A549 (cell line): Measurements from ENCODE around the gene EVX2. TPM values are rescaled to one million over a fixed set of nuclear protein-coding genes. Genes with fewer than 3 reads are reported as not detected.

Experiments
- ATAC-seq, 2 experiments: fragments of 200-7000 bp in 1 of 2; fragments of >200 bp in 1 of 2; cut with Nextera tagmentation in 1 of 2; cut with Tn5 transposase in 1 of 2; 3 replicates each; pipeline versions ENCODE4 v1.8.0 to v1.9.1; 2018 to 2020; ENCODE audit warnings: mild to moderate bottlenecking in 1 of 2, moderate library complexity in 1 of 2
- CTCF ChIA-PET: fragments of 300-600 bp; sonication (Branson Sonifier 250); formaldehyde crosslinking; extraction: SDS; loops from one replicate; lab custom pipeline; 2021; ENCODE audit warnings: antibody characterized with exemption, inconsistent platforms; lab: Yijun Ruan, JAX
- POLR2A ChIA-PET: fragments of 350-600 bp; formaldehyde crosslinking; extraction: SDS; loops from one replicate; lab custom pipeline; 2021; ENCODE audit warnings: antibody characterized with exemption, inconsistent platforms; lab: Yijun Ruan, JAX
- DNase-seq, 2 experiments: peaks; one replicate each; pipeline versions ENCODE4 v3.0.0 to v3.0.0-alpha.2; 2011 to 2016; ENCODE audit warnings: low read depth in 1 of 2, low spot score in 1 of 2
- FAIRE-seq: peaks from 2 replicates; lab custom pipeline; 2011; peaks lifted over from hg19 to GRCh38; lab: Jason Lieb, UNC
- H3K27ac ChIP-seq, 2 experiments: fragments of >200 bp; sonication (Bioruptor Twin); formaldehyde crosslinking; 3 replicates each; pipeline ENCODE4 v1.5.1; 2016 to 2017
- H3K4me1 ChIP-seq: fragments of >200 bp; sonication (Bioruptor Twin); formaldehyde crosslinking; 3 replicates; pipeline ENCODE4 v1.6.1; 2016
- H3K4me2 ChIP-seq: fragments of >200 bp; sonication (Bioruptor Twin); formaldehyde crosslinking; 3 replicates; pipeline ENCODE4 v1.6.1; 2016
- H3K4me3 ChIP-seq: fragments of >200 bp; sonication (Bioruptor Twin); formaldehyde crosslinking; 3 replicates; pipeline ENCODE4 v1.5.1; 2016
- H3K9me3 ChIP-seq: fragments of >200 bp; sonication (Bioruptor Twin); formaldehyde crosslinking; 3 replicates; pipeline ENCODE4 v1.6.1; 2016
- CHD4 ChIP-seq: fragments of 200-600 bp; sonication (generic); IDR thresholded peaks from 2 replicates; pipeline ENCODE4 v1.6.1; 2016; ENCODE audit warnings: antibody characterized with exemption, mild to moderate bottlenecking, borderline replicate concordance
- CTCF ChIP-seq: fragments of >200 bp; sonication (Bioruptor Twin); formaldehyde crosslinking; IDR thresholded peaks from 3 replicates; pipeline ENCODE4 v1.5.1; 2016
- ESRRA ChIP-seq: fragments of 150-350 bp; IDR thresholded peaks from 2 replicates; pipeline ENCODE4 v1.6.1; 2014; ENCODE audit warnings: mild to moderate bottlenecking, low read length, borderline replicate concordance
- FOSB ChIP-seq: fragments of 250-450 bp; sonication (Bioruptor Pico); IDR thresholded peaks from 2 replicates; pipeline ENCODE4 v1.5.0; 2020; ENCODE audit warnings: mild to moderate bottlenecking, moderate library complexity
- FOXS1 ChIP-seq: fragments of 250-450 bp; sonication (Bioruptor Pico); IDR thresholded peaks from 2 replicates; pipeline ENCODE4 v1.5.0; 2020; ENCODE audit warnings: mild to moderate bottlenecking, moderate library complexity
- GATA3 ChIP-seq: IDR thresholded peaks from 2 replicates; pipeline ENCODE4 v1.6.1; 2012; ENCODE audit warnings: borderline replicate concordance
- HES2 ChIP-seq: fragments of >200 bp; sonication (Bioruptor Twin); formaldehyde crosslinking; IDR thresholded peaks from 2 replicates; pipeline ENCODE4 v1.6.1; 2016
- HOXA7 ChIP-seq: fragments of 250-450 bp; sonication (Bioruptor Pico); IDR thresholded peaks from 2 replicates; pipeline ENCODE4 v1.5.0; 2020; ENCODE audit warnings: mild to moderate bottlenecking, moderate library complexity
- JUNB ChIP-seq: fragments of >200 bp; sonication (Bioruptor Twin); formaldehyde crosslinking; IDR thresholded peaks from 2 replicates; pipeline ENCODE4 v1.6.1; 2016
- KDM1A ChIP-seq: fragments of 200-600 bp; sonication (generic); IDR thresholded peaks from 2 replicates; pipeline ENCODE4 v1.6.1; 2016; ENCODE audit warnings: low read depth, mild to moderate bottlenecking
- KDM5A ChIP-seq: fragments of 200-600 bp; sonication (generic); IDR thresholded peaks from 2 replicates; pipeline ENCODE4 v1.6.1; 2016; ENCODE audit warnings: antibody characterized with exemption, mild to moderate bottlenecking
- MAZ ChIP-seq: fragments of 150-350 bp; IDR thresholded peaks from 2 replicates; pipeline ENCODE4 v1.6.1; 2014; ENCODE audit warnings: antibody characterized with exemption, low read depth, low read length, borderline replicate concordance
- MYC ChIP-seq: IDR thresholded peaks from 2 replicates; pipeline ENCODE4 v1.6.1; 2012; ENCODE audit warnings: mild to moderate bottlenecking, inconsistent platforms, low read length, improper control_type of control experiment, borderline replicate concordance
- NFE2L2 ChIP-seq: fragments of 150-350 bp; conservative IDR thresholded peaks from 2 replicates; pipeline ENCODE4 v1.6.1; 2014; ENCODE audit warnings: low read length
- POLR2AphosphoS2 ChIP-seq: conservative IDR thresholded peaks from 2 replicates; pipeline ENCODE4 v1.6.1; 2012; ENCODE audit warnings: low read length, improper control_type of control experiment, inconsistent platforms
- RAD21 ChIP-seq, 2 experiments: fragments of >200 bp in 1 of 2; sonication (Bioruptor Twin) in 1 of 2; formaldehyde crosslinking in 1 of 2; IDR thresholded peaks in 1 of 2; conservative IDR thresholded peaks in 1 of 2; 2 replicates in 1 of 2; 3 replicates in 1 of 2; pipeline ENCODE4 v1.6.1; 2012 to 2018; ENCODE audit warnings: inconsistent platforms in 1 of 2
- RCOR1 ChIP-seq: fragments of 150-350 bp; IDR thresholded peaks from 2 replicates; pipeline ENCODE4 v1.6.1; 2014; ENCODE audit warnings: antibody characterized with exemption, low read length, low read depth
- RFX5 ChIP-seq: fragments of 450-650 bp; IDR thresholded peaks from 2 replicates; pipeline ENCODE4 v1.7.1; 2014; ENCODE audit warnings: antibody characterized with exemption, mild to moderate bottlenecking, moderate library complexity
- TFCP2L1 ChIP-seq: fragments of 250-450 bp; sonication (Bioruptor Pico); IDR thresholded peaks from 2 replicates; pipeline ENCODE4 v1.5.0; 2021; ENCODE audit warnings: mild to moderate bottlenecking
- USF2 ChIP-seq: fragments of 450-650 bp; IDR thresholded peaks from 2 replicates; pipeline ENCODE4 v1.6.1; 2014; ENCODE audit warnings: antibody characterized with exemption
- ZC3H11A ChIP-seq: fragments of 450-650 bp; IDR thresholded peaks from 2 replicates; pipeline ENCODE4 v1.6.1; 2014; ENCODE audit warnings: antibody characterized with exemption, mild to moderate bottlenecking
- ZFP36 ChIP-seq: fragments of 450-650 bp; IDR thresholded peaks from 2 replicates; pipeline ENCODE4 v1.6.1; 2014; ENCODE audit warnings: borderline replicate concordance; ENCODE audit not compliant: partially characterized antibody
- ZSCAN20 ChIP-seq: fragments of 250-450 bp; sonication (Bioruptor Pico); IDR thresholded peaks from 2 replicates; pipeline ENCODE4 v1.8.0; 2022; ENCODE audit warnings: mild to moderate bottlenecking, moderate library complexity
- WGBS: methylation state at CpG from one replicate; pipeline ENCODE4 v1.1.6; 2017; ENCODE audit errors: missing lambda C conversion rate; 5-methylcytosine and 5-hydroxymethylcytosine counted together
- polyA plus RNA-seq, 4 experiments: library from polyadenylated mRNA; depleted of rRNA in 3 of 4; stranded (reverse); fragments of >200 nt; fragmentation: RNase III in 1 of 4; extraction: RNeasy Plus Mini Kit Qiagen cat#74134 plus additional on column Dnase treatment in 1 of 4; gene quantifications; 2 replicates in 3 of 4; 3 replicates in 1 of 4; pipeline ENCODE4 v1.2.3, GENCODE V29; 2011 to 2017
- TF ChIP-seq, protein P1 (sequence below): IDR thresholded peaks from 2 replicates; pipeline ENCODE4 v1.6.1; 2012
- TF ChIP-seq, protein P2 (sequence below): fragments of >200 bp; sonication (Bioruptor Twin); formaldehyde crosslinking; IDR thresholded peaks from 3 replicates; pipeline ENCODE4 v1.6.1; 2016

Gene EVX2
- polyA plus RNA-seq, 2 of the 4 experiments (the other 2 are of a cell fraction), result 0.03 TPM; not detected in 1

DNA sequence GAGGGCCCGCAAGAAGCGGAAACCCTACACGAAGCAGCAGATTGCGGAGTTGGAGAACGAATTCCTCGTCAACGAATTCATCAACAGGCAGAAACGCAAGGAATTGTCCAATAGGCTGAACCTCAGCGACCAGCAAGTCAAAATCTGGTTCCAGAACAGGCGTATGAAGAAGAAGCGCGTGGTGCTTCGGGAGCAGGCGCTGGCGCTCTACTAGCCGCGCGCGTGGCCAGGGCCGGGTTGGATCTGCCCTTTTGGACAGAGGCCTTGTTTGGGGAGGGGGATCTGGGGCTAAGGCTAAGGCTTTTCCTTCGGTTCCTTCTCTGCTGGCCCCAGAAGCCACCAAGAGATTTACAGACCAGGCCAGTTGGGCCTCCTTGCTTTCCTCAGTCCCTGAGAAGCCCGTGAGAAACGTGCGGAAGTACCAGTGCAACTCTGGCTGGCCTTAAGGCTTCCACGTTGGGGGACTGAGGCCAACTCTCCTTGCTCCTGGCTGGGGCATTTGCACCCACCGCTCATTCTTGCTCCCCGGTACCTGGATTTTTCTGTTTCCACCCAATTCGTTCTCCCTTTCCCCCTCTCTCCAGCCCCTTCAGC, 16.9 kb upstream of the EVX2 start:
- H3K27ac ChIP-seq, result no peak overlapping the region
- FAIRE-seq (no peak), DNase-seq (no peak), ATAC-seq (no peak)
- no peak overlapping the region for H3K4me2 ChIP-seq
- peaks cover 24% of the 10 kb centered on the region for H3K4me1 ChIP-seq
- H3K9me3 ChIP-seq, result no peaks in the 10 kb centered on the region
- POLR2A ChIA-PET, result no interaction called here
- 82% methylated on average over 28 of the region's 28 CpGs for WGBS
- no peak overlapping the region for H3K4me3 ChIP-seq
- CTCF ChIA-PET, result interaction anchor here (2.6 kb wide), 1 partner anchor 11 kb away, joined by 17 read pairs; no protein-coding TSS in a partner anchor
- no peak for TF ChIP-seq JUNB
- TF ChIP-seq HES2, result no peak
- no peak for TF ChIP-seq MYC
- TF ChIP-seq ZSCAN20, result no peak
- no peak for TF ChIP-seq POLR2AphosphoS2
- no peak for TF ChIP-seq HOXA7 (CRISPR knock-in tag)
- TF ChIP-seq MAZ, result no peak
- TF ChIP-seq RAD21 (conservative IDR thresholded peaks at IDR 0.05 in 1 of 2, IDR thresholded peaks at IDR 0.05 in 1 of 2), result no peak
- TF ChIP-seq NFE2L2, result no peak
- no peak for TF ChIP-seq KDM1A
- TF ChIP-seq KDM5A, result no peak
- no peak for TF ChIP-seq ESRRA
- no peak for TF ChIP-seq ZFP36

DNA sequence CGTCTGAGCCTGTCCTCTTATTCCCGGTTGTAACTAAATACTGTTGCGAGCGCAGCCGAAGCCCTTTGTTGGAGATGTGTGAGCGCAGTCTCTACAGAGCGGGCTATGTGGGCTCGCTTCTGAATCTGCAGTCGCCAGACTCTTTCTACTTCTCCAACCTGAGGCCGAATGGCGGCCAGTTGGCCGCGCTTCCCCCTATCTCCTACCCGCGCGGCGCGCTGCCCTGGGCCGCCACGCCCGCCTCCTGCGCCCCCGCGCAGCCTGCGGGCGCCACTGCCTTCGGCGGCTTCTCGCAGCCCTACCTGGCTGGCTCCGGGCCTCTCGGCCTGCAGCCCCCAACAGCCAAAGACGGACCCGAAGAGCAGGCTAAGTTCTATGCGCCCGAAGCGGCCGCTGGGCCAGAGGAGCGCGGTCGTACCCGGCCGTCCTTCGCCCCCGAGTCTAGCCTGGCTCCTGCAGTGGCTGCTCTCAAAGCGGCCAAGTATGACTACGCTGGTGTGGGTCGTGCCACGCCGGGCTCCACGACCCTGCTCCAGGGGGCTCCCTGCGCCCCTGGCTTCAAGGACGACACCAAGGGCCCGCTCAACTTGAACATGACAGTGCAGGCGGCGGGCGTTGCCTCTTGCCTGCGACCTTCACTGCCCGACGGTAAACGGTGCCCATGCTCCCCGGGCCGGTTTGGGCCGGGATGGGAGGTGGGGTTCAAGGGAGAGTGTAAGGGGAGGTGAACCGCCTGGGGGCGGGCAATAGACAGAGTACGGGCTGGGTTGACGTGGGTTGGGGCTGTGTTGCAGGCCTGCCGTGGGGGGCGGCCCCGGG, 16.2 kb upstream of the EVX2 start, which contains the start of gene HOXD12:
Gene HOXD12 (plus strand): TSS at position 68 of the 819 bp plus-strand sequence. CDS start 7 bp downstream, at position 75.
- no peak for DNase-seq
- CTCF ChIA-PET, result interaction anchor here (4.5 kb wide), 1 partner anchor 13 kb away, joined by 42 read pairs; no protein-coding TSS in a partner anchor
- no peak for FAIRE-seq
- Histone ChIP-seq H3K9me3 (no peaks in the 10 kb centered on the region), H3K4me3 (no peak within 1 kb of the TSS), H3K4me2 (peak within 1 kb of the TSS; percentile 84), H3K27ac (no peak within 1 kb of the TSS), H3K4me1 (peaks cover 17% of the 10 kb centered on the region)
- ATAC-seq, result no peak
- TF ChIP-seq RCOR1 (no peak), RFX5 (no peak)
- TF ChIP-seq, protein P1, sequence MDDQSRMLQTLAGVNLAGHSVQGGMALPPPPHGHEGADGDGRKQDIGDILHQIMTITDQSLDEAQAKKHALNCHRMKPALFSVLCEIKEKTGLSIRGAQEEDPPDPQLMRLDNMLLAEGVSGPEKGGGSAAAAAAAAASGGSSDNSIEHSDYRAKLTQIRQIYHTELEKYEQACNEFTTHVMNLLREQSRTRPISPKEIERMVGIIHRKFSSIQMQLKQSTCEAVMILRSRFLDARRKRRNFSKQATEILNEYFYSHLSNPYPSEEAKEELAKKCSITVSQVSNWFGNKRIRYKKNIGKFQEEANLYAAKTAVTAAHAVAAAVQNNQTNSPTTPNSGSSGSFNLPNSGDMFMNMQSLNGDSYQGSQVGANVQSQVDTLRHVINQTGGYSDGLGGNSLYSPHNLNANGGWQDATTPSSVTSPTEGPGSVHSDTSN, result no peak
- TF ChIP-seq, all 56 proteins: peak for 0
- WGBS, result 90% methylated on average over 47 of the region's 70 CpGs
- POLR2A ChIA-PET, result no interaction called here

- no peak overlapping the region for H3K27ac ChIP-seq
- ChIA-PET POLR2A (no interaction called here), CTCF (interaction anchor here (0.7 to 4.5 kb wide), 4 partner anchors 12 to 530 kb away, joined by 4 to 57 read pairs (median 24); partner anchors contain the start of gene EVX2)
- FAIRE-seq (no peak), ATAC-seq (no peak), DNase-seq (no peak)
- peaks cover 16% of the 10 kb centered on the region for H3K4me1 ChIP-seq
- WGBS, result 88% methylated on average over 30 of the region's 30 CpGs
- no peaks in the 10 kb centered on the region for H3K9me3 ChIP-seq
- no peak overlapping the region for H3K4me3 ChIP-seq
- H3K4me2 ChIP-seq, result no peak overlapping the region
- no peak for TF ChIP-seq CTCF
- no peak for TF ChIP-seq FOXS1 (CRISPR knock-in tag)
- TF ChIP-seq ZFP36, result no peak
- TF ChIP-seq TFCP2L1 (CRISPR knock-in tag), result no peak
- TF ChIP-seq HOXA7 (CRISPR knock-in tag), result no peak
- no peak for TF ChIP-seq CHD4
- TF ChIP-seq GATA3, result no peak
- no peak for TF ChIP-seq POLR2AphosphoS2
- no peak for TF ChIP-seq ZC3H11A
- TF ChIP-seq, protein P2, sequence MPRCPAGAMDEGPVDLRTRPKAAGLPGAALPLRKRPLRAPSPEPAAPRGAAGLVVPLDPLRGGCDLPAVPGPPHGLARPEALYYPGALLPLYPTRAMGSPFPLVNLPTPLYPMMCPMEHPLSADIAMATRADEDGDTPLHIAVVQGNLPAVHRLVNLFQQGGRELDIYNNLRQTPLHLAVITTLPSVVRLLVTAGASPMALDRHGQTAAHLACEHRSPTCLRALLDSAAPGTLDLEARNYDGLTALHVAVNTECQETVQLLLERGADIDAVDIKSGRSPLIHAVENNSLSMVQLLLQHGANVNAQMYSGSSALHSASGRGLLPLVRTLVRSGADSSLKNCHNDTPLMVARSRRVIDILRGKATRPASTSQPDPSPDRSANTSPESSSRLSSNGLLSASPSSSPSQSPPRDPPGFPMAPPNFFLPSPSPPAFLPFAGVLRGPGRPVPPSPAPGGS, result no peak
- no peak for TF ChIP-seq FOSB (CRISPR knock-in tag)
- no peak for TF ChIP-seq USF2
- TF ChIP-seq KDM5A, result no peak
These were observed 15.5 kb upstream of the EVX2 start for GRCh38 chr2:176099159-176099727.
